ENCODE results near the gene ANKRD33B.

The ANKRD33B gene

GRCh38 chr5:10580531-10581423, 16.9 kb downstream of the ANKRD33B start:
- no peak for DNase-seq

GRCh38 chr5:10581424-10581748, 17.5 kb downstream of the ANKRD33B start:
- DNase-seq = no peak

- no peak for DNase-seq
Measured at GRCh38 chr5:10581867-10582511, 18.1 kb downstream of the ANKRD33B start.

- no peak for DNase-seq
Measured at GRCh38 chr5:10582512-10582897, 18.6 kb downstream of the ANKRD33B start.

GRCh38 chr5:10583663-10584572, 20.0 kb downstream of the ANKRD33B start:
- DNase-seq = peak; percentile 20

- no peak for DNase-seq
Measured at GRCh38 chr5:10584714-10585517, 21.0 kb downstream of the ANKRD33B start.

- no peak for DNase-seq
Measured at GRCh38 chr5:10585518-10585915, 21.6 kb downstream of the ANKRD33B start.

GRCh38 chr5:10586008-10586407, 22.1 kb downstream of the ANKRD33B start:
- DNase-seq = no peak

- DNase-seq = no peak
Measured at GRCh38 chr5:10586555-10586954, 22.7 kb downstream of the ANKRD33B start.

- DNase-seq = no peak
Measured at GRCh38 chr5:10588109-10588775, 24.4 kb downstream of the ANKRD33B start.

GRCh38 chr5:10588779-10589447, 25.0 kb downstream of the ANKRD33B start:
- DNase-seq = peak; percentile 26

- no peak for DNase-seq
Measured at GRCh38 chr5:10590226-10590999, 26.5 kb downstream of the ANKRD33B start.

GRCh38 chr5:10591159-10591558, 27.3 kb downstream of the ANKRD33B start:
- no peak for DNase-seq

- DNase-seq = peak; percentile 3
Measured at GRCh38 chr5:10591966-10592365, 28.1 kb downstream of the ANKRD33B start.

- DNase-seq = no peak
Measured at GRCh38 chr5:10592601-10593000, 28.7 kb downstream of the ANKRD33B start.

- DNase-seq = no peak
Measured at GRCh38 chr5:10593531-10594181, 29.8 kb downstream of the ANKRD33B start.

- peak; percentile 40 for DNase-seq
Measured at GRCh38 chr5:10594591-10595210, 30.8 kb downstream of the ANKRD33B start.

GRCh38 chr5:10595293-10595671, 31.4 kb downstream of the ANKRD33B start:
- peak; percentile 40 for DNase-seq

- peak; percentile 85 for DNase-seq
Measured at GRCh38 chr5:10595672-10596309, 31.9 kb downstream of the ANKRD33B start.

All from NCI-H2171 (cell line).